GM12801 (cell line): ENCODE measurements around the gene CYP2C8.

ENCODE experiments used
- TF ChIP-seq, protein P1 (sequence below): IDR thresholded peaks from one replicate; pipeline ENCODE4 v1.5.1; 2011; ENCODE audit warnings: control low read depth; ENCODE audit not compliant: insufficient read length; ENCODE audit errors: extremely low read depth

Gene CYP2C8

DNA sequence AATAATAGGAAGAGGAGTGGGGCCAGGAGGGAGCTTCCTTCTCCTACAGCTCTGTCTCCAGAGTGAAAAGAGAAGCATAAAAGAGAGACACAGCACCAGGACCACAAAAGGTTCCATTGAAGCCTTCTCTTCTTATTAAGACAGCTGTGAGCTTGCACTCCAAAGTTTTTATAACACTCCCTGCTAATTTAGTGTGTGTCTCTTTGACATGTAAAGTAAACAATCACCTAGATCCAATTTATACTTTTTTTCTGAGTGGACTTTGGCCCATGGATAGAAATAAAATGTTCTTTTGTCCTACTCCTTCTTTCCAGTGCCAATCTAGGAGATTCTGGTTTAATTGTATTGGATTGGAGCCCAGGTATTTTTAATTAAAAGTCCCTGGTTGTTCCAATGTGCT is at the start of gene CYP2C8:
CYP2C8 (minus strand) TSS at position 212 of the 400 bp plus-strand sequence; CDS start at position 117, 95 bp downstream.
- TF ChIP-seq, protein P1, sequence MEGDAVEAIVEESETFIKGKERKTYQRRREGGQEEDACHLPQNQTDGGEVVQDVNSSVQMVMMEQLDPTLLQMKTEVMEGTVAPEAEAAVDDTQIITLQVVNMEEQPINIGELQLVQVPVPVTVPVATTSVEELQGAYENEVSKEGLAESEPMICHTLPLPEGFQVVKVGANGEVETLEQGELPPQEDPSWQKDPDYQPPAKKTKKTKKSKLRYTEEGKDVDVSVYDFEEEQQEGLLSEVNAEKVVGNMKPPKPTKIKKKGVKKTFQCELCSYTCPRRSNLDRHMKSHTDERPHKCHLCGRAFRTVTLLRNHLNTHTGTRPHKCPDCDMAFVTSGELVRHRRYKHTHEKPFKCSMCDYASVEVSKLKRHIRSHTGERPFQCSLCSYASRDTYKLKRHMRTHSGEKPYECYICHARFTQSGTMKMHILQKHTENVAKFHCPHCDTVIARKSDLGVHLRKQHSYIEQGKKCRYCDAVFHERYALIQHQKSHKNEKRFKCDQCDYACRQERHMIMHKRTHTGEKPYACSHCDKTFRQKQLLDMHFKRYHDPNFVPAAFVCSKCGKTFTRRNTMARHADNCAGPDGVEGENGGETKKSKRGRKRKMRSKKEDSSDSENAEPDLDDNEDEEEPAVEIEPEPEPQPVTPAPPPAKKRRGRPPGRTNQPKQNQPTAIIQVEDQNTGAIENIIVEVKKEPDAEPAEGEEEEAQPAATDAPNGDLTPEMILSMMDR: no peak

DNA sequence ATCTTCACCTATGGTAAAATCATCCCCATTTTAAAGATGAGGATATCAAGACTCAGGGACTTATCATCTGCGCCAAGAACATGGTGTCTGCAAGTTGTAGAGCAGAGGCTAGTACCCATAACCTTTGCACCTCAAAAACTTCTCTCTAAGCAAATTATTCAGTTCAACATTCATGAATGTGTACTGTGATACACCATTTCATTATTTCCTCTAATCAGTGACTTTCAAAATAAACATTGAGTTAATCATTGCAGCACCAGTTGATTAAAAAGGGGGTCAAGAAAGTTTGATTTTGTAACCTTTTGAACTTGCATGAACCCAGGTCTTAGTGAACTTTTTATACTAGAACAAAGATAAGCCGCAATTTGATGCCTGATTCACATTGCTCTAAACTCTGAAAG is 47.6 kb upstream of the CYP2C8 start:
- TF ChIP-seq, protein P1: no peak

DNA sequence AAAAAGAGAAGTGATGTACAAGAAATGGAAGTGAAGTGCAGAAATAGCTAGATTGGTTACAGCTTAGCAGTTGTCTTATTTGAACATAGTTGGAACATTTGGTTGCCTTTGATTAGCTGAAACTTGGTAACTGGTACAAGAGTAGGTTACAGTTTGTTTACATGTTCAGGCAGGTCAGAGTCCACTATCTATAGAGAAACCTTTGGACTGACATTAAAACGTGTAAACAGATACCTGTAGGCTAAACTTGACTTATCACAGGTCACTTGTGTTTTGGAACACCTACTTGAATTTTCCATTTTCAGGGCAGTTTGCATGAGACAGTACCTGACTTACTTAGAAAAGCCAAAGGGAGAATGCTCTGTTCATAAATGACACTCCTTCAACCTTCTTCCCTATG is 28.5 kb upstream of the CYP2C8 start:
- TF ChIP-seq, protein P1: no peak

DNA sequence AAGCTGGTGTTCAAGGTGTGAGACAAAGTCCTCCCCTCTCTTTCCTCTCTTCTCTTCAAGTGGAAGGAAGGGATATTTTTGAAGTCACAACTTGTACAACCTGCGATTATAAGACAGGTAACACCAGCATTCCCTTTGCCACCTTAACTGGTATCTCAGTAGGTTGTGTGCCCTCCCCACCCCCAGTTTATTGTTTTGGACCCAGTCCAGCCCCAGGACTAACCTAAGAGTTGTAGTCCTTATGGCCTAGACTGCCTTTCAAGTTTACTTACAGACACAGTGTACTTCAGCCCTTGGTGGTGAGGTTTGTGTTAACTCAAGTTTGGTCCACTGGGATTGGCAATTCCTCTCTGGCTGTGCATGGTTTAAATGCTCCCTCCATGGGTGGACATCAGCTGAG is 26.8 kb upstream of the CYP2C8 start:
- TF ChIP-seq, protein P1: no peak

DNA sequence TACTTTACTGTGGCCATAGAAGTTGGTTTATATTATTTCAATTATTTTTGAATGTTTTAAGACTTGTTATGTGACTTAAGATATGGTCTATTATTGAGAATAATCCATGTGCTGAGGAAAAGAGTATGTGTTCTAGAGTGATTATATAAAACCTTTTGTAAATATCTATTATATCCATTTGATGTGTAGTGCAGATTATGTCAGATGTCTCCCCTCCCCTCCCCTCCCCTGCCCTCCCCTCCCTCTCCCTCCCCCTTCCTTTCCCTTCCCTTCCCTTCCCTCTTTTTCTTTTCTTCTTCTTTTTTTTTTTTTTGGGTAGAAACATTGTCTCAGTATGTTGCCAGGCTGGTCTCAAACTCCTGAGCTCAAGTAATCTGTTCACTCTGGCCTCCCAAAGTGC is 8.3 kb upstream of the CYP2C8 start:
- TF ChIP-seq, protein P1: no peak

DNA sequence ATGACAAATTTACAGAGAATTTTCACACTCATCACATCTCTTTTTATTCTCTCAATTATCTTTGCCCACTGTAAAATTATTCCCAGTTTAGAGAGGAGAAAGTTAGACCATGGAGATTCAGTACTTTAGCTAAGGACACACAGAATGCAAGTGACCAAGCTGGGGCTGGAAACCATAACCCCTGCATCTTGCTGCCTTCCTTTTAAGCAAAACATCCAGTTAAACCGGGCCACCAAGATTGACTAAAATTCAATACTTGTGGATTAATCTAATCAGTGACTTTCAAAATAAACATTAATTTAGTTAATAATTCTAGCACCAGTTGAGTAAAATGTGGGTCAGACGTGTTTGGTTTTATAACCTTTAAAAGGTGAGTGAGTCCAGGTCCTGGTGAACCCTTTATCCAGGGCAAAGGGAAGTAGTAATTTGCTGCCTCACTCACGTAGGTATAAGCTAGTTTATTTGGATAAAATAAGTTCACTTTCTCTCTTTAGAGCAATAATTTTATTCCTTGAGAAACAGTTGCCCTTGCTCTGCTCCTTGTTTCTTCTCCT is 1.9 kb upstream of the CYP2C8 start:
- TF ChIP-seq, protein P1: no peak

DNA sequence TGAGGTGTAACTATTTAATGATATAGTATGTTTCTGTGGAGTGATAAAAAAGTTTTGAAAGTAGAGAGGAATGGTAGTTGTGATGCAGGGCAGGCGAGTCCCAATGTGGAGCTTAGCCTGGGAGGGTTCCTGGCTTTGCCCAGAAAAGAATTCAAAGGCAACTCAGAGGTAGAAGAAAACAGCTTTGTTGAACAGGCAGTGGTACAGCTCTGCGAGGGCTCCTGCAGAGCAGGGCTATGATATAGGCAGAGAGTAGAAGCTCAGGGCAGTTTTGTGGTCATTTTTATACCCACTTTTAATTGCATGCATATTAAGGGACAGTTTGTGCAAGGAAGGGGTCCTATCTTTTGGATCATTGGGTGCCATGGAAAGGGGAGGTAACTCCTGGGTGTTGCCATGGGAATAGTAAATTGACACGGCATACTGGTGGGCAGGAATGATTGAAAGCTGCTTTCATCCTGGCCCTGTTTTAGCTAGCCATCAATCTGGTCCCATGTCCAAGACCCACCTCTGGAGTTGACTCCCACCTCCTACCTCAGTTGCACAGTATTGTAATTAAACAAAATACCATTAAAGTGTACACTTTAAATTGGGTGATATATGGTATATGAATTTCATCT is 12.4 kb downstream of the CYP2C8 start:
- TF ChIP-seq, protein P1: no peak
